ENCODE data around the gene IL22RA1. TPM values are rescaled to one million over a fixed set of nuclear protein-coding genes. Genes with fewer than 3 reads are reported as not detected.

The IL22RA1 gene
- total and polyA plus RNA-seq, 9 of the 15 experiments (the other 6 are each of a cell fraction or from before 2014, with no cell fraction given) = not detected

- H2AFZ ChIP-seq (ENCODE audit: low read depth, low read length) = no peak overlapping the region
- 0% methylated on average over 2 of the region's 2 CpGs for WGBS (ENCODE audit: insufficient coverage, low coverage, missing lambda C conversion rate)
- H3K4me3 ChIP-seq = no peak overlapping the region
- POLR2A ChIA-PET = interaction anchor here (0.7 kb wide), 1 partner anchor 48 kb away, joined by 5 read pairs; no protein-coding TSS in a partner anchor
- no TSS peak for BruUV-seq (replicated peaks)
- H3K9me3 ChIP-seq (replicated peaks; ENCODE audit: control insufficient read depth, insufficient read depth, low read depth, low read length) = no peaks in the 10 kb centered on the region
- CTCF ChIA-PET (ENCODE audit: low intra/inter-chr PET ratio) = no interaction called here
- H3K9me1 ChIP-seq (ENCODE audit: control insufficient read depth, insufficient read depth, low read length) = no peaks in the 10 kb centered on the region
- no peak for TF ChIP-seq HMG20B (CRISPR knock-in tag; IDR thresholded peaks at IDR 0.05)
- TF ChIP-seq LCOR (CRISPR knock-in tag; IDR thresholded peaks at IDR 0.05) = no peak
- no peak overlapping the region for H3K9ac ChIP-seq (ENCODE audit: insufficient read depth in 1 of 2, low read depth in 2 of 2, low read length in 2 of 2)
- no peak overlapping the region for H3K4me2 ChIP-seq (ENCODE audit: insufficient read depth, low read length)
- intact Hi-C loops (cut with micrococcal nuclease) = no loop called here
- peaks cover 9% of the 10 kb centered on the region for H4K20me1 ChIP-seq (replicated peaks; ENCODE audit: control insufficient read depth, insufficient read depth, low read length)
- H3K79me2 ChIP-seq (ENCODE audit: control insufficient read depth, insufficient read depth, low read length) = no peaks in the 10 kb centered on the region
- DNase-seq (ENCODE audit: extremely low read depth in 1 of 4, low spot score in 3 of 4) = no peak
- FAIRE-seq = no peak
- H3K27me3 ChIP-seq (ENCODE audit: control insufficient read depth in 2 of 2, insufficient read depth in 2 of 2, low read length in 2 of 2) = peaks cover 37 to 91% of the 10 kb centered on the region in 2 experiments
- ATAC-seq = no peak
- H3K36me3 ChIP-seq (ENCODE audit: control insufficient read depth, insufficient read depth, low read length) = no peaks in the 10 kb centered on the region
- no peak overlapping the region for H3K27ac ChIP-seq (ENCODE audit: extremely low read depth, low read depth, low read length)
- peaks cover 0 to 4% of the 10 kb centered on the region in 2 experiments; a peak in 3 of 5 replicates for H3K4me1 ChIP-seq (replicated peaks in 1 of 2; ENCODE audit: control insufficient read depth in 2 of 2, insufficient read depth in 2 of 2, low read length in 2 of 2)
- in situ Hi-C loops (cut with MboI) = no loop called here
These were observed 25.8 kb downstream of the IL22RA1 start for GRCh38 chr1:24117132-24117531.

GRCh38 chr1:24114753-24115152 lies 28.2 kb downstream of the IL22RA1 start:
- no peak for FAIRE-seq
- no peak for ATAC-seq
- DNase-seq (ENCODE audit: extremely low read depth in 1 of 4, low spot score in 3 of 4) = no peak
- Histone ChIP-seq H3K36me3 (ENCODE audit: control insufficient read depth, insufficient read depth, low read length) (no peaks in the 10 kb centered on the region), H3K4me2 (ENCODE audit: insufficient read depth, low read length) (no peak overlapping the region), H3K9me3 (replicated peaks; ENCODE audit: control insufficient read depth, insufficient read depth, low read depth, low read length) (no peaks in the 10 kb centered on the region), H4K20me1 (replicated peaks; ENCODE audit: control insufficient read depth, insufficient read depth, low read length) (peaks cover 16% of the 10 kb centered on the region), H3K27ac (ENCODE audit: extremely low read depth, low read depth, low read length) (no peak overlapping the region), H2AFZ (ENCODE audit: low read depth, low read length) (no peak overlapping the region), H3K4me1 (replicated peaks in 1 of 2; ENCODE audit: control insufficient read depth in 2 of 2, insufficient read depth in 2 of 2, low read length in 2 of 2) (peaks cover 0 to 9% of the 10 kb centered on the region in 2 experiments; a peak in 3 of 5 replicates), H3K9me1 (ENCODE audit: control insufficient read depth, insufficient read depth, low read length) (no peaks in the 10 kb centered on the region), H3K4me3 (no peak overlapping the region), H3K79me2 (ENCODE audit: control insufficient read depth, insufficient read depth, low read length) (no peaks in the 10 kb centered on the region), H3K9ac (ENCODE audit: insufficient read depth in 1 of 2, low read depth in 2 of 2, low read length in 2 of 2) (no peak overlapping the region), H3K27me3 (ENCODE audit: control insufficient read depth in 2 of 2, insufficient read depth in 2 of 2, low read length in 2 of 2) (peaks cover 55 to 91% of the 10 kb centered on the region in 2 experiments)
- ChIA-PET CTCF (ENCODE audit: low intra/inter-chr PET ratio) (no interaction called here), POLR2A (interaction anchor here (0.9 to 1.1 kb wide), 2 partner anchors 8 to 12 kb away, joined by 3 to 4 read pairs; no protein-coding TSS in a partner anchor)
- 17% methylated on average over 6 of the region's 6 CpGs for WGBS (ENCODE audit: insufficient coverage, low coverage, missing lambda C conversion rate)
- intact Hi-C loops (cut with micrococcal nuclease) (loop anchor here (5.0 kb wide), 1 partner anchor 167 kb away; no protein-coding TSS in a partner anchor), in situ Hi-C loops (cut with MboI) (no loop called here)
- no TSS peak for BruUV-seq (replicated peaks)
- TF ChIP-seq ATF7 (IDR thresholded peaks at IDR 0.05) (no peak), FOXA3 (CRISPR knock-in tag; conservative IDR thresholded peaks at IDR 0.05 in 1 of 2, IDR thresholded peaks at IDR 0.05 in 1 of 2) (peak in 1 of 2 experiments; percentile 33; a peak in 1 of 4 replicates)

All from K562 (cell line).